Measurements from ENCODE around the gene CIRBP. TPM values are rescaled to one million over a fixed set of nuclear protein-coding genes. Genes with fewer than 3 reads are reported as not detected.

The CIRBP gene
- total and polyA plus RNA-seq, 9 of the 15 experiments (the other 6 are each of a cell fraction or from before 2014, with no cell fraction given): 20.5 to 327 (median 176) TPM

- TF ChIP-seq E2F1 (CRISPR knock-in tag; IDR thresholded peaks at IDR 0.05): peak; percentile 21; the same call in 1 of the 2 replicates
- TF ChIP-seq ZNF277 (CRISPR knock-in tag; IDR thresholded peaks at IDR 0.05; ENCODE audit: borderline replicate concordance): no peak
- peak in 1 of 2 experiments; percentile 51; a peak in 1 of 4 replicates for TF ChIP-seq TEAD1 (CRISPR knock-in tag; IDR thresholded peaks at IDR 0.05)
- TF ChIP-seq ZKSCAN3 (CRISPR knock-in tag; IDR thresholded peaks at IDR 0.05): no peak
- TF ChIP-seq ZNF121 (CRISPR knock-in tag; conservative IDR thresholded peaks at IDR 0.05): peak; percentile 96
Observed at GRCh38 chr19:1307755-1308303, 38.7 kb downstream of the CIRBP start (continued).

- H3K27me3 ChIP-seq (ENCODE audit: control insufficient read depth in 2 of 2, insufficient read depth in 2 of 2, low read length in 2 of 2): no peaks in the 10 kb centered on the region
- ATAC-seq: peak; percentile 69
- H3K4me1 ChIP-seq (replicated peaks in 1 of 2; ENCODE audit: control insufficient read depth in 2 of 2, insufficient read depth in 2 of 2, low read length in 2 of 2): peaks cover 6 to 75% of the 10 kb centered on the region in 2 experiments
- H2AFZ ChIP-seq (ENCODE audit: low read depth, low read length): no peak overlapping the region
- in situ Hi-C loops (cut with MboI) (no loop called here), intact Hi-C loops (cut with micrococcal nuclease) (no loop called here)
- H3K79me2 ChIP-seq (ENCODE audit: control insufficient read depth, insufficient read depth, low read length): peaks cover 16% of the 10 kb centered on the region; the same call in 2 of the 3 replicates
- peak in 3 of 4 experiments; percentile 45 to 75 (median 63) for DNase-seq (ENCODE audit: extremely low read depth in 1 of 4, low spot score in 3 of 4)
- no peaks in the 10 kb centered on the region for H3K9me1 ChIP-seq (ENCODE audit: control insufficient read depth, insufficient read depth, low read length)
- no peaks in the 10 kb centered on the region for H3K36me3 ChIP-seq (ENCODE audit: control insufficient read depth, insufficient read depth, low read length)
- POLR2A ChIA-PET: interaction anchor here (0.5 to 1.6 kb wide), 7 partner anchors 8 to 63 kb away, joined by 3 to 5 read pairs (median 5); partner anchors contain the start of gene CIRBP
- 6% methylated on average over 11 of the region's 11 CpGs for whole genome bisulfite sequencing (ENCODE audit: insufficient coverage, low coverage, missing lambda C conversion rate)
- peak; percentile 69 for FAIRE-seq
- CTCF ChIA-PET (ENCODE audit: low intra/inter-chr PET ratio): no interaction called here
- H3K4me2 ChIP-seq (ENCODE audit: insufficient read depth, low read length): peak overlapping the region; percentile 95
- peaks cover 8% of the 10 kb centered on the region; the same call in 1 of the 2 replicates for H4K20me1 ChIP-seq (replicated peaks; ENCODE audit: control insufficient read depth, insufficient read depth, low read length)
- peak overlapping the region; percentile 12 to 93; a peak in 2 of 4 replicates for H3K9ac ChIP-seq (ENCODE audit: insufficient read depth in 1 of 2, low read depth in 2 of 2, low read length in 2 of 2)
- H3K27ac ChIP-seq (ENCODE audit: extremely low read depth, low read depth, low read length): no peak overlapping the region
- no peak overlapping the region for H3K4me3 ChIP-seq
- H3K9me3 ChIP-seq (replicated peaks; ENCODE audit: control insufficient read depth, insufficient read depth, low read depth, low read length): no peaks in the 10 kb centered on the region
- no TSS peak for BruUV-seq (replicated peaks)
- peak; percentile 56; the same call in 1 of the 2 replicates for TF ChIP-seq BCOR (IDR thresholded peaks at IDR 0.05)
- peak; percentile 64; the same call in 1 of the 2 replicates for TF ChIP-seq ZBTB7A (IDR thresholded peaks at IDR 0.05; ENCODE audit: borderline replicate concordance, control insufficient read depth, low read depth, low read length)
- no peak for TF ChIP-seq MCM5 (IDR thresholded peaks at IDR 0.05; ENCODE audit: low read depth)
- no peak; the same call in 1 of the 2 replicates for TF ChIP-seq ZNF384 (IDR thresholded peaks at IDR 0.05; ENCODE audit: low read depth, low read length)
- TF ChIP-seq CHD2 (IDR thresholded peaks at IDR 0.05; ENCODE audit: low read depth, low read length): no peak; the same call in 1 of the 2 replicates
- TF ChIP-seq XRCC4 (IDR thresholded peaks at IDR 0.05; ENCODE audit: extremely low read depth, insufficient read depth, insufficient read length): no peak
- peak; percentile 53; the same call in 1 of the 2 replicates for TF ChIP-seq DPF2 (IDR thresholded peaks at IDR 0.05)
- no peak; the same call in 1 of the 2 replicates for TF ChIP-seq ZBTB2 (IDR thresholded peaks at IDR 0.05)
- peak; percentile 54 for TF ChIP-seq VEZF1 (CRISPR knock-in tag; IDR thresholded peaks at IDR 0.05)
- no peak for TF ChIP-seq CCNT2 (IDR thresholded peaks at IDR 0.05; ENCODE audit: borderline replicate concordance, extremely low read depth, insufficient read length, low read depth, low read length)
- no peak for TF ChIP-seq NFIC (IDR thresholded peaks at IDR 0.05)
Observed at GRCh38 chr19:1308718-1309117, 39.6 kb downstream of the CIRBP start.

All from K562 (cell line).